ENCODE results near the gene PLP1.
A peak's percentile ranks its signal among the peaks of the same experiment; 100 is the strongest.
"Not testable (repeated sequence)": the region's sequence is repeated elsewhere in the genome, so short reads cannot be mapped to it uniquely, and the experiment has no call there.

PLP1 gene

DNA sequence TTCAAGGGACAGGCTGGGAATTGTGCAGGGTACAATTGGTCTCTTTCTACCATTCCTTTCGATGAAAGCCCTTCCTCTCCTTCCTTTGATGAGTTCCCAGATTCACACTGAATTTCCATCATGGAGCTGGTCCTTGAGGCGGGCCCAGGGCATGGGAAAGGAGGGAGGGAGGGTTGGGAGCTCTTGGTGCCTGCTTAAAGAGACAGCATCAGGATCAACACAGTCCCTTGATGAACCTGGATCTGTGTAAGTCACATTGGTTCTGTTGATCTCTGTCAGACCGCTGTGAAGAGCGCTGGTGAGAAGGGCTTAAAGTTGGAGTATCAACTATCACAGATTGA, 4.4 kb downstream of the PLP1 start:
- DNase-seq = no peak

GRCh38 chrX:103781706-103782105, 5.1 kb downstream of the PLP1 start:
- no peak for DNase-seq

DNA sequence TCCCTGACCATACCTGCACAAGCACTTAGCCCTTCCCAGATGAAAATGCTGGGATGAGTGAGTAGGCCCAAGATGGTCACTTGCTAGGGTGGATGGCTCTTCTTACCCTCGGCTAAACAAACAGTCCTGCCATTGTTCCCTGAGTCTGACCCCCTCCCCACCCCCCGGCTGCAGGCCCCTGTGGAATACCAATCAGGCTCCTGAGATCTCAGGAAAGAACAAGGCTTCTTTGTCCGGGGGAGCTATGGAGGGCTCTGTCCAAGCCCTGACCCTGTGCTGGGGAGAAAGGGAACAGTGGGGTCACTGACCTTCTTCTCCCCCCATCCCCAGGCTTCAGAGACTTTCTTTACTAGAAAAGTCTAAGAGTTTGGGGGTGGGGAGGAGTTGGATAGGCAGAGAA, 6.0 kb downstream of the PLP1 start:
- DNase-seq = no peak

DNA sequence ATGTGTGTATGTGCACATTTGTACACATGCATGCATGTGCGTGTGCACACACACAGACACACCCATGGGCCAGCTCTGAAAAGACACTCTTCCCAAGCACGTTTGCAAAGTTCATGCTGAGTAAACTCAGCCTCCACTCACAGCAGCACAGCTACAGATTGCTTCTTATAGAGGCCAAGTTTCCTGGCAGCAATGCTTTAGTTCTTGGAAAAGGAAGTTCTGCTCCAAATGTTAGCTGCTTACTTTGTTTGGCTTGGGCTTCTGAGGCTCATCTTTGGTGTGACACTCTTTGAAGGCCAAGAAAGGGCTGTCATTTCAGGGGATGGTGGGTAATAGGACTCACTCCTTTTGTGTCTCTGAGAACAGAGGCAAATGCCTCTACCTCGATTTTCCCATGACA, 6.6 kb downstream of the PLP1 start:
- no peak for DNase-seq

- no peak for DNase-seq
Measured at GRCh38 chrX:103783971-103784370, 7.3 kb downstream of the PLP1 start.

- no peak for DNase-seq
Measured at GRCh38 chrX:103789004-103789403, 12.4 kb downstream of the PLP1 start.

- DNase-seq = no peak
Measured at GRCh38 chrX:103791228-103791627, 14.6 kb downstream of the PLP1 start.

DNA sequence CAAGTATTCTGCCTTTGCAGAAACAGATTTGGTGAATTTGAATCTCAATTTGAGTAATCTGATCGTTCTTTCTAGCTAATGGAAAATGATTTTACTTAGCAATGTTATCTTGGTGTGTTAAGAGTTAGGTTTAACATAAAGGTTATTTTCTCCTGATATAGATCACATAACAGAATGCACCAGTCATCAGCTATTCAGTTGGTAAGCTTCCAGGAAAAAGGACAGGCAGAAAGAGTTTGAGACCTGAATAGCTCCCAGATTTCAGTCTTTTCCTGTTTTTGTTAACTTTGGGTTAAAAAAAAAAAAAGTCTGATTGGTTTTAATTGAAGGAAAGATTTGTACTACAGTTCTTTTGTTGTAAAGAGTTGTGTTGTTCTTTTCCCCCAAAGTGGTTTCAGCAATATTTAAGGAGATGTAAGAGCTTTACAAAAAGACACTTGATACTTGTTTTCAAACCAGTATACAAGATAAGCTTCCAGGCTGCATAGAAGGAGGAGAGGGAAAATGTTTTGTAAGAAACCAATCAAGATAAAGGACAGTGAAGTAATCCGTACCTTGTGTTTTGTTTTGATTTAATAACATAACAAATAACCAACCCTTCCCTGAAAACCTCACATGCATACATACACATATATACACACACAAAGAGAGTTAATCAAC, 15.3 kb downstream of the PLP1 start:
- no peak for DNase-seq

- DNase-seq = no peak
Measured at GRCh38 chrX:103792916-103793544, 16.4 kb downstream of the PLP1 start.

GRCh38 chrX:103793545-103793940, 16.9 kb downstream of the PLP1 start:
- DNase-seq = no peak

GRCh38 chrX:103794119-103794518, 17.5 kb downstream of the PLP1 start:
- DNase-seq = no peak

DNA sequence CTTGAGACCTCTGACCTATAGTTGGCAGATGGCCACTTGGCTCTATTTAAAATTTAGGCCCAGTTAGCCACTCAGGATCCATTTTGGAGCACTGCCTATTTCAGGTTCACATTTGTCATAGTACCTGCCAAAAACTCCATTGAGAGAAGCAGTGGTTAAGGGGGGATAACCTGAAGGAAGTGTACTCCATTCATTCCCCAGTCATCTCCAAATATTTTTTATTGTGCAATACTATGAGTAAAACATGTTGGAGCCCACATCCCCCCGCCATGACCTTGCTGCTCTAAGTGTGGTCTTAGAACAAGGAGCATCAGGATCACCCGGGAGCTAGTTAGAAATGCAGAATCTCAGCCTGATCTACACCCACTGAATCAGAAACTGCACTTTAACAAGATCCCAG, 21.1 kb downstream of the PLP1 start:
- no peak for DNase-seq

GRCh38 chrX:103800318-103800717, 23.7 kb downstream of the PLP1 start:
- DNase-seq = no peak

DNA sequence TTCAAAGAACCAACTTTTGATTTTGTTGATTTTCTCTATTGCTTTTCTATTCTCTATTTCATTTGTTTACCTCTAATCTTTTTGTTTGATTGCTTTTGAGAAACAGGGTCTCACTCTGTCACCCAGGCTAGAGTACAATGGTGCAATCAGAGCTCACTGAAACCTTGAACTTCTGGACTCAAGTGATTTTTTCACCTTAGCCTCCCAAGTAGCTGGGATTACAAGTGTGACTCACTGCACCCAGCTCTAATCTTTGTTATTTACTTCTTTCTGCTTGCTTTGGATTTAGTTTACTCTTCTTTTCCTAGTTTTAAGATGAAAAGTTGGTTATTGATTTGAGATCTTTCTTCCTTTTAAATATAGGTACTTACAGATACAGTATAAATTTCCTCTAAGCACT, 29.2 kb downstream of the PLP1 start:
- DNase-seq = no peak

GRCh38 chrX:103806862-103807474, 30.3 kb downstream of the PLP1 start:
- DNase-seq = no peak

DNA sequence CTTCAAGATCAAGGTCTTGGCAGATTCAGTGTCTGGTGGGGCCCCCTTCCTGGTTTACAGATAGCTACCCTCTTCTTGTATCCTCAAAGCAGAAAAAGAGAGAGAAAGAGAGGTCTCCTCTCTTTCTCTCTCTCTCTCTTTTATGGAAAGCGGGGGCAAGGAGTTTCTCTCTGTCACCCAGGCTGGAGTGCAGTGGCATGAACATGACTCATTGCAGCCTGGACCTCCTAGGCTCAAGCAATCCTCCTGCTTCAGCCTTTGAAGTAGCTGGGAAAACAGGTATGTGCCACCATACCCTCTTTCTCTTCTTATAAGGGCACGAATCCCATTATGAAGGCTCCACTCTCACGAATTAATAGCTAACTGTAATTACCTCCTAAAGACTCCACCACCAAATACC, 35.2 kb downstream of the PLP1 start:
- no peak for DNase-seq

- not testable (repeated sequence) for DNase-seq
Measured at GRCh38 chrX:103817101-103817500, 40.5 kb downstream of the PLP1 start.

GRCh38 chrX:103817502-103817901, 40.9 kb downstream of the PLP1 start:
- DNase-seq = peak in 1 of 4 experiments; percentile 0

GRCh38 chrX:103818842-103819619, 42.4 kb downstream of the PLP1 start:
- no peak for DNase-seq

DNA sequence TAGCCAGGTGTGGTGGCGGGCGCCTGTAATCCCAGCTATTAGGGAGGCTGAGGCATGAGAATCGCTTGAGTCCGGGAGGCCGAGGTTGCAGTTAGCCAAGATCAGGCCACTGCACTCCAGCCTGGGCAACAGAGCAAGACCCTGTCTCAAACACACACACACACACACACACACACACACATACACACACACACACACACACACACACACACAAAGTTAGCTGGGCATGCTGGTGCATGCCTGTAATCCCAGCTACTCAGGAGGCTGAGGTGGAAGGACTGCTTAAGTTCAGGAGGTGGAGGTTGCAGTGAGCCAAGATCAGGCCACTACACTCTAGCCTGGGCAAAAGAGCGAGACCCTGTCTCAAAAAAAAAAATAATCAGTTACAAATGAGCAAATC, 44.2 kb downstream of the PLP1 start:
- not testable (repeated sequence) for DNase-seq

DNA sequence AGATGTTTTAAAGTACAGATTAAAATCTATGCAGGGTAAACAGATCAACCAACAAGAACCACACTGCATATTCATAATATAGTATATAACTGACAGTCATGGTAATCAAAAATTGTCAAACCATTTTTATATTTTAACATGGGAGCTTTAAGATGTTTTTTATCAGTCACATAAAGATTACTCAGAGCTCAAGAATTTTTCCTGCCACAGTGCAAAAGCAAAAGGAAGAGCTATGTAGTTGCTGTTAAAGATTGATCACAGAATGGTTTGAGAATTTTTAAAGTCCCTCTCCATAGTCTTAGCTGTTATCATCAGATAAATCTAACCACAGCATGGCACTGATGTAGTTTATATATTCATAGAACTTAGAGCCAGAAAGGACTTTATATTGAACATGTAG, 47.0 kb downstream of the PLP1 start:
- no peak for DNase-seq

DNA sequence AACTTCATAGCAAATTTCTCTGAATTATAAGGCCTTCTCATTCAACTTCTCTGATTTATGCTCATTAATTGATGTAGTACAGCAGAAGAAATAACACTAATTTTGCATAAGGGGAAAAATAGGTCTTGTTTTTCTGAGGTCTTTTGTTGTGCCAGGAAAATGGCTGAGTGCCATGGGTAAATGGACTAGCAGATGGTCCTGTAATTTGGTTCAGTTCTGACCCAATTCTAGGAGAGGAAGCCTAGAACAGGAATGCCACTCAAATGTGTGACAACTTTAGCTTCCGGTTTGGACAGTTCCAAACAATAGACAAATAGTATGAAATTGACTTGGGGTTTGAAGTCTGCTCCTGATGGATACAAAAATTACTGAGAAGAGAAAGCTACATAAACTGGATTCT, 49.2 kb downstream of the PLP1 start:
- no peak for DNase-seq

DNA sequence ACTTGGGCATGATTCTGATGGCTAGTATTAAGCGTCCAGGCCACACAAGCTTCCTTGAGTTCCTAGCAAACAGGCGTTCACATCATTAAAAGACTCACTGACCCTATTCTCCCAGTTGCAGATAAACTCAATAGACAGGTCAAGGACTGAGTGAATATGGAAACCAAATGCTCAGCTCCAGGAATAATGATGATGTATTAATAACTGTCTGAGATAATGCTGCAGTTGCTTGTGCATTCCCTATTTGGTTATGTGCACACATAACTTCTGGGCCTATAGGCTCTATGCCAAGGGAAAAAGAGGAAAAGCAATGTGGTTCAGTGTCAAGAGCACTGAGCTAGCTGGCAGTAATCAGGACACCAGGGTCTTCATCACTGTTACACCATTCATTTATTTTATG, 51.9 kb downstream of the PLP1 start:
- no peak for DNase-seq

GRCh38 chrX:103830848-103831247, 54.2 kb downstream of the PLP1 start:
- DNase-seq = no peak
